ENCODE data around the gene ZBTB26.

GRCh38 chr9:122939601-122940000 lies 8.3 kb upstream of the ZBTB26 start:
- TF ChIP-seq CTCF (IDR thresholded peaks at IDR 0.05) (no peak), POLR2A (IDR thresholded peaks at IDR 0.05) (no peak)

Measured in thyroid gland (tissue), 4 donors.